GM10248 (cell line): Measurements from ENCODE around the gene ACSF2.

ENCODE experiments used
- CTCF ChIA-PET: fragments of 300-600 bp; sonication (Branson Sonifier 250); formaldehyde crosslinking; extraction: SDS; loops from one replicate; lab custom pipeline; 2021; ENCODE audit warnings: antibody characterized with exemption; lab: Yijun Ruan, JAX
- POLR2A ChIA-PET: fragments of 350-650 bp; sonication (Branson Sonifier 250); formaldehyde crosslinking; extraction: SDS; loops from one replicate; lab custom pipeline; 2020; ENCODE audit warnings: antibody characterized with exemption; lab: Yijun Ruan, JAX
- DNase-seq: peaks from one replicate; pipeline ENCODE4 v3.0.0; 2012; ENCODE audit errors: extremely low spot score
- CTCF ChIP-seq: IDR thresholded peaks from 2 replicates; pipeline ENCODE4 v1.5.1; 2012; ENCODE audit warnings: mild to moderate bottlenecking, low read depth; ENCODE audit errors: extremely low read depth, missing control alignments, control extremely low read depth

Gene ACSF2

GRCh38 chr17:50443505-50443974, 17.5 kb downstream of the ACSF2 start:
- ChIA-PET POLR2A (no interaction called here), CTCF (interaction anchor here (1.1 to 2.6 kb wide), 4 partner anchors 10 to 81 kb away, joined by 4 to 8 read pairs (median 6); partner anchors contain the start of gene LRRC59)
- TF ChIP-seq CTCF = no peak
- DNase-seq = no peak

GRCh38 chr17:50444841-50445715, 19.1 kb downstream of the ACSF2 start:
- ChIA-PET CTCF (interaction anchor here (2.0 to 2.2 kb wide), 2 partner anchors 11 to 48 kb away, joined by 6 to 8 read pairs; partner anchors contain the start of gene LRRC59), POLR2A (no interaction called here)
- no peak for DNase-seq
- TF ChIP-seq CTCF = no peak

GRCh38 chr17:50445730-50446325, 19.8 kb downstream of the ACSF2 start:
- DNase-seq = no peak
- ChIA-PET POLR2A (no interaction called here), CTCF (interaction anchor here (2.0 kb wide), 1 partner anchor 10 kb away, joined by 6 read pairs; no protein-coding TSS in a partner anchor)
- TF ChIP-seq CTCF = no peak

- ChIA-PET CTCF (no interaction called here), POLR2A (no interaction called here)
- TF ChIP-seq CTCF = no peak
- DNase-seq = no peak
Observed at GRCh38 chr17:50447870-50448595, 22.0 kb downstream of the ACSF2 start.

- POLR2A ChIA-PET = no interaction called here
- no peak for TF ChIP-seq CTCF
- CTCF ChIA-PET = no interaction called here
- no peak for DNase-seq
Observed at GRCh38 chr17:50448643-50449042, 22.6 kb downstream of the ACSF2 start.
